Liver (tissue), 9 donors: ENCODE results near the gene CFAP90. TPM values are rescaled to one million over a fixed set of nuclear protein-coding genes. Genes with fewer than 3 reads are reported as not detected.
A peak's percentile ranks its signal among the peaks of the same experiment; 100 is the strongest.

ENCODE experiments used
- DNase-seq: peaks from one replicate; pipeline ENCODE4 v3.0.0-alpha.2; 2017; ENCODE audit warnings: low spot score
- H3K27ac ChIP-seq, 2 donors: one replicate each; pipeline ENCODE4 v1.7.0; 2013; ENCODE audit warnings: inconsistent platforms in 2 of 2, low read length in 2 of 2, control low read depth in 1 of 2, low read depth in 1 of 2, mild to moderate bottlenecking in 1 of 2
- H3K27me3 ChIP-seq, 4 donors: one replicate each; pipeline versions ENCODE4 v1.6.1 to v1.7.0; 2013; ENCODE audit warnings: low read length in 3 of 4, inconsistent platforms in 1 of 4, mild to moderate bottlenecking in 1 of 4, moderate library complexity in 1 of 4; ENCODE audit not compliant: control insufficient read depth in 4 of 4, insufficient read depth in 4 of 4
- H3K36me3 ChIP-seq, 4 donors: one replicate each; pipeline versions ENCODE4 v1.6.1 to v1.7.0; 2013; ENCODE audit warnings: low read length in 3 of 4, mild to moderate bottlenecking in 3 of 4, low read depth in 1 of 4, moderate library complexity in 1 of 4; ENCODE audit not compliant: control insufficient read depth in 4 of 4, insufficient read depth in 3 of 4
- H3K4me1 ChIP-seq, 4 donors: one replicate each; pipeline versions ENCODE4 v1.6.1 to v1.7.0; 2013; ENCODE audit warnings: low read length in 3 of 4, mild to moderate bottlenecking in 3 of 4, moderate library complexity in 1 of 4; ENCODE audit not compliant: control insufficient read depth in 4 of 4, insufficient read depth in 4 of 4
- H3K4me3 ChIP-seq, 3 donors: one replicate each; pipeline versions ENCODE4 v1.6.1 to v1.7.0; 2013; ENCODE audit warnings: low read length in 3 of 3, control low read depth in 1 of 3, low read depth in 1 of 3, mild to moderate bottlenecking in 1 of 3
- H3K9ac ChIP-seq, 2 donors: one replicate each; pipeline ENCODE4 v1.7.0; 2013; ENCODE audit warnings: low read length in 2 of 2, mild to moderate bottlenecking in 2 of 2, moderate library complexity in 2 of 2, control low read depth in 1 of 2, low read depth in 1 of 2
- H3K9me3 ChIP-seq, 4 donors: one replicate each; pipeline versions ENCODE4 v1.6.1 to v1.7.0; 2013; ENCODE audit warnings: low read length in 3 of 4; ENCODE audit not compliant: control insufficient read depth in 4 of 4
- EGR1 ChIP-seq, 2 donors: IDR thresholded peaks; 2 replicates each; pipeline ENCODE4 v1.6.1; 2016 to 2018; ENCODE audit warnings: antibody characterized with exemption in 2 of 2, low read depth in 2 of 2
- FOXA1 ChIP-seq: IDR thresholded peaks from 2 replicates; pipeline ENCODE4 v1.6.1; 2016; ENCODE audit warnings: antibody characterized with exemption
- GABPA ChIP-seq, 2 donors: IDR thresholded peaks in 1 of 2; conservative IDR thresholded peaks in 1 of 2; 2 replicates each; pipeline ENCODE4 v1.6.1; 2016; ENCODE audit warnings: antibody characterized with exemption in 2 of 2, mild to moderate bottlenecking in 1 of 2, moderate library complexity in 1 of 2
- HNF4A ChIP-seq, 2 donors: conservative IDR thresholded peaks; 2 replicates each; pipeline ENCODE4 v1.6.1; 2016; ENCODE audit warnings: antibody characterized with exemption in 2 of 2, mild to moderate bottlenecking in 2 of 2
- HNF4G ChIP-seq: IDR thresholded peaks from 2 replicates; pipeline ENCODE4 v1.6.1; 2016; ENCODE audit warnings: antibody characterized with exemption
- JUND ChIP-seq, 2 donors: IDR thresholded peaks; 2 replicates each; pipeline ENCODE4 v1.6.1; 2016; ENCODE audit warnings: antibody characterized with exemption in 2 of 2
- NR2F2 ChIP-seq: IDR thresholded peaks from 2 replicates; pipeline ENCODE4 v1.6.1; 2016; ENCODE audit warnings: antibody characterized with exemption
- RXRA ChIP-seq, 2 donors: IDR thresholded peaks; 2 replicates each; pipeline ENCODE4 v1.6.1; 2017 to 2018; ENCODE audit warnings: antibody characterized with exemption in 2 of 2, mild to moderate bottlenecking in 1 of 2
- SP1 ChIP-seq: IDR thresholded peaks from 2 replicates; pipeline ENCODE4 v1.6.1; 2018; ENCODE audit warnings: antibody characterized with exemption, mild to moderate bottlenecking
- TAF1 ChIP-seq: conservative IDR thresholded peaks from 2 replicates; pipeline ENCODE4 v1.6.1; 2016; ENCODE audit warnings: antibody characterized with exemption, mild to moderate bottlenecking
- YY1 ChIP-seq: IDR thresholded peaks from 2 replicates; pipeline ENCODE4 v1.6.1; 2016; ENCODE audit warnings: antibody characterized with exemption, mild to moderate bottlenecking
- whole genome bisulfite sequencing: extraction: QIAGEN DNeasy Blood & Tissue Kit; methylation state at CpG from one replicate; pipeline ENCODE4 v1.1.7; 2013; 5-methylcytosine and 5-hydroxymethylcytosine counted together
- polyA plus RNA-seq, 2 donors: library from polyadenylated mRNA; stranded (reverse) in 1 of 2; unstranded in 1 of 2; fragments of 200-250 nt in 1 of 2; fragments of >200 nt in 1 of 2; fragmentation: Nextera tagmentation in 1 of 2; extraction: Ambion mirVana in 1 of 2; gene quantifications; one replicate each; pipeline versions ENCODE4 v1.2.1 to v1.2.3, GENCODE V29; 2013 to 2015
- total RNA-seq, 2 donors: library from RNA; depleted of rRNA; stranded (reverse); fragments of >200 nt; gene quantifications; one replicate each; pipeline ENCODE4 v1.2.3, GENCODE V29; 2014
- TF ChIP-seq, protein P1 (sequence below): IDR thresholded peaks from 2 replicates; pipeline ENCODE4 v1.6.1; 2016; ENCODE audit warnings: antibody characterized with exemption, mild to moderate bottlenecking
- TF ChIP-seq, protein P2 (sequence below): IDR thresholded peaks from 2 replicates; pipeline ENCODE4 v1.6.1; 2016; ENCODE audit warnings: antibody characterized with exemption
- TF ChIP-seq, protein P3 (sequence below): IDR thresholded peaks from 2 replicates; pipeline ENCODE4 v1.6.1; 2016; ENCODE audit warnings: antibody characterized with exemption
- donor health status: healthy.
- donor health status: healthy.
- donor health status: healthy.
- donor health status: healthy.
- donor health status: healthy.

CFAP90 gene
- total and polyA plus RNA-seq, 4 donors, result 0.42 to 1.0 (median 0.59) TPM

DNA sequence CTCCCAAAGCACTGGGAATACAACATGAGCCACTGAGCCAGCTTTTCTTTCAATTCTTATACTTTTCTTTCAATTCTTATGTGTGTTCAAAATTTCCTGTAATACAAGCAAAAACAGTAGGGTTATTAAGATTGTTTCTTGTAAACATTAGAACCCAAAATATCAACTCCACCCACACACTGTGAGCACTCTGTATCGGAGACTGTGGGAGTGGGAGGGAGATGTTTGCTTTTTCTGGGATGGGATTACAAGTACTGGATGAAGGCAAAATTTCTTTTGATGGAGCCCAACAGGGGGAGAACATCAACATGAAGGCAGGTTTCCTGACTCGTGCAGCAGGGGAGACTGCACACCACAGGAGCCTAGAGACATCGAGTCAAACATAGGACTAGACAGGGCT, 4.7 kb upstream of the CFAP90 start:
- Histone ChIP-seq H3K36me3 (peaks cover 3 to 19% (median 15%) of the 10 kb centered on the region in 4 donors), H3K4me3 (no peak overlapping the region), H3K27me3 (no peaks in the 10 kb centered on the region), H3K4me1 (peaks cover 4 to 21% (median 13%) of the 10 kb centered on the region in 4 donors), H3K9ac (no peak overlapping the region), H3K27ac (no peak overlapping the region), H3K9me3 (no peaks in the 10 kb centered on the region)
- WGBS, result 80% methylated on average over 3 of the region's 3 CpGs
- TF ChIP-seq, protein P1, sequence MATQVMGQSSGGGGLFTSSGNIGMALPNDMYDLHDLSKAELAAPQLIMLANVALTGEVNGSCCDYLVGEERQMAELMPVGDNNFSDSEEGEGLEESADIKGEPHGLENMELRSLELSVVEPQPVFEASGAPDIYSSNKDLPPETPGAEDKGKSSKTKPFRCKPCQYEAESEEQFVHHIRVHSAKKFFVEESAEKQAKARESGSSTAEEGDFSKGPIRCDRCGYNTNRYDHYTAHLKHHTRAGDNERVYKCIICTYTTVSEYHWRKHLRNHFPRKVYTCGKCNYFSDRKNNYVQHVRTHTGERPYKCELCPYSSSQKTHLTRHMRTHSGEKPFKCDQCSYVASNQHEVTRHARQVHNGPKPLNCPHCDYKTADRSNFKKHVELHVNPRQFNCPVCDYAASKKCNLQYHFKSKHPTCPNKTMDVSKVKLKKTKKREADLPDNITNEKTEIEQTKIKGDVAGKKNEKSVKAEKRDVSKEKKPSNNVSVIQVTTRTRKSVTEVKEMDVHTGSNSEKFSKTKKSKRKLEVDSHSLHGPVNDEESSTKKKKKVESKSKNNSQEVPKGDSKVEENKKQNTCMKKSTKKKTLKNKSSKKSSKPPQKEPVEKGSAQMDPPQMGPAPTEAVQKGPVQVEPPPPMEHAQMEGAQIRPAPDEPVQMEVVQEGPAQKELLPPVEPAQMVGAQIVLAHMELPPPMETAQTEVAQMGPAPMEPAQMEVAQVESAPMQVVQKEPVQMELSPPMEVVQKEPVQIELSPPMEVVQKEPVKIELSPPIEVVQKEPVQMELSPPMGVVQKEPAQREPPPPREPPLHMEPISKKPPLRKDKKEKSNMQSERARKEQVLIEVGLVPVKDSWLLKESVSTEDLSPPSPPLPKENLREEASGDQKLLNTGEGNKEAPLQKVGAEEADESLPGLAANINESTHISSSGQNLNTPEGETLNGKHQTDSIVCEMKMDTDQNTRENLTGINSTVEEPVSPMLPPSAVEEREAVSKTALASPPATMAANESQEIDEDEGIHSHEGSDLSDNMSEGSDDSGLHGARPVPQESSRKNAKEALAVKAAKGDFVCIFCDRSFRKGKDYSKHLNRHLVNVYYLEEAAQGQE, result no peak
- TF ChIP-seq RXRA (IDR thresholded peaks at IDR 0.05) (no peak), TAF1 (no peak), YY1 (no peak), GABPA (IDR thresholded peaks at IDR 0.05 in 1 of 2, conservative IDR thresholded peaks at IDR 0.05 in 1 of 2) (no peak), JUND (IDR thresholded peaks at IDR 0.05) (no peak), SP1 (no peak)
- TF ChIP-seq, protein P2, sequence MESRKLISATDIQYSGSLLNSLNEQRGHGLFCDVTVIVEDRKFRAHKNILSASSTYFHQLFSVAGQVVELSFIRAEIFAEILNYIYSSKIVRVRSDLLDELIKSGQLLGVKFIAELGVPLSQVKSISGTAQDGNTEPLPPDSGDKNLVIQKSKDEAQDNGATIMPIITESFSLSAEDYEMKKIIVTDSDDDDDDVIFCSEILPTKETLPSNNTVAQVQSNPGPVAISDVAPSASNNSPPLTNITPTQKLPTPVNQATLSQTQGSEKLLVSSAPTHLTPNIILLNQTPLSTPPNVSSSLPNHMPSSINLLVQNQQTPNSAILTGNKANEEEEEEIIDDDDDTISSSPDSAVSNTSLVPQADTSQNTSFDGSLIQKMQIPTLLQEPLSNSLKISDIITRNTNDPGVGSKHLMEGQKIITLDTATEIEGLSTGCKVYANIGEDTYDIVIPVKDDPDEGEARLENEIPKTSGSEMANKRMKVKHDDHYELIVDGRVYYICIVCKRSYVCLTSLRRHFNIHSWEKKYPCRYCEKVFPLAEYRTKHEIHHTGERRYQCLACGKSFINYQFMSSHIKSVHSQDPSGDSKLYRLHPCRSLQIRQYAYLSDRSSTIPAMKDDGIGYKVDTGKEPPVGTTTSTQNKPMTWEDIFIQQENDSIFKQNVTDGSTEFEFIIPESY, result no peak
- TF ChIP-seq, protein P3, sequence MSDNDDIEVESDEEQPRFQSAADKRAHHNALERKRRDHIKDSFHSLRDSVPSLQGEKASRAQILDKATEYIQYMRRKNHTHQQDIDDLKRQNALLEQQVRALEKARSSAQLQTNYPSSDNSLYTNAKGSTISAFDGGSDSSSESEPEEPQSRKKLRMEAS, result no peak
- no peak for DNase-seq

DNA sequence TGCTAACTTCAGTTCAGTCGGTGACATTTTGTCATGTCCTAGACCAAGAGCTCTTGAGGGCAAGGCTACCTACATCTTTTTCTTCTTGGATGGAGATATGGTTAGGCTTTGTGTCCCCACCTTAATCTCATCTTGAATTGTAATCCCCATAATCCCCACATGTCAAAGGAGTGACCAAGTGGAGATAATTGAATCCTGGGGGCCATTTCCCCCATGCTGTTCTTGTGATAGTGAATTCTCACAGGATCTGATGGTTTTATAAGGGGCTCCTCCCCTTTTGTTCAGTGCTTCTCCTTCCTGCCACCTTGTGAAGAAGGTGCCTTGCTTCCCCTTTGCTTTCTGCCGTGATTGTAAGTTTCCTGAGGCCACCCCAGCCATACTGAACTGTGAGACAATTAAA, 2.1 kb upstream of the CFAP90 start:
- WGBS, result 86% methylated on average over 2 of the region's 2 CpGs
- TF ChIP-seq HNF4G, result no peak

DNA sequence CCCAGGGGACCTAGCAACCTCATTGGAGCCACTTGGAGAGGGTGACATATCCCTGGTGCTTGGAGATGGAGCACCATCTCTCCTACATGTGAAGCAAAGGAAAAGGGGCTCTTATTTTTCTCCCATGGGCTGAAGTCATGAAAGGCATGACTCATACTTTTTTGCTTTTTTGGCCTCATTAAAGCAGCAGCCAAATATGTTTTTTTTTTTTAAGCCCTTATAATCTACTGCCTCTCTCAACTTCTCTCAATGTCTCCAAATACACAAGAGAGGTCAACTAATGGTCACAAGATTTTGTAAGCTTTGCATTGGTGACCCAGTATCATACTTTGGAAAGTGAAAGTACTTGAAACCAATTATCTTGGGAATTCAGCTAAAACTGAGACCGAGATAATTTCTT, 1.6 kb upstream of the CFAP90 start:
- H3K9ac ChIP-seq, result no peak overlapping the region
- peaks cover 4 to 21% (median 16%) of the 10 kb centered on the region in 4 donors for H3K4me1 ChIP-seq
- no peaks in the 10 kb centered on the region for H3K9me3 ChIP-seq
- no peak overlapping the region for H3K4me3 ChIP-seq
- no peaks in the 10 kb centered on the region for H3K27me3 ChIP-seq
- H3K27ac ChIP-seq, result peak overlapping the region; percentile 62 to 69
- WGBS, result 68% methylated on average over 1 of the region's 1 CpG
- no peak for DNase-seq
- no peak for TF ChIP-seq SP1
- peak; percentile 30 for TF ChIP-seq NR2F2
- TF ChIP-seq EGR1 (IDR thresholded peaks at IDR 0.05; ENCODE audit: low read depth in 2 of 2), result no peak
- no peak for TF ChIP-seq GABPA (IDR thresholded peaks at IDR 0.05 in 1 of 2, conservative IDR thresholded peaks at IDR 0.05 in 1 of 2)
- no peak for TF ChIP-seq FOXA1
- TF ChIP-seq TAF1, result no peak
- TF ChIP-seq, protein P3, result no peak
- TF ChIP-seq, protein P1, result no peak
- TF ChIP-seq RXRA (IDR thresholded peaks at IDR 0.05), result peak in 1 of 2 donors; percentile 13
- no peak for TF ChIP-seq HNF4A (conservative IDR thresholded peaks at IDR 0.05)
- TF ChIP-seq, protein P2, result no peak
- TF ChIP-seq JUND (IDR thresholded peaks at IDR 0.05), result peak in 1 of 2 donors; percentile 53
- H3K36me3 ChIP-seq, result no peaks in the 10 kb centered on the region

More for the DNA sequence above, 2.1 kb upstream of the CFAP90 start:
- Histone ChIP-seq H3K27me3 (no peaks in the 10 kb centered on the region), H3K27ac (no peak overlapping the region), H3K4me1 (peaks cover 4 to 21% (median 16%) of the 10 kb centered on the region in 4 donors), H3K4me3 (no peak overlapping the region), H3K9me3 (no peaks in the 10 kb centered on the region), H3K9ac (no peak overlapping the region), H3K36me3 (no peaks in the 10 kb centered on the region)
- DNase-seq, result no peak
